GM12864 (cell line): ENCODE results near the gene EFHC2.
"Not testable (repeated sequence)": the region's sequence is repeated elsewhere in the genome, so short reads cannot be mapped to it uniquely, and the experiment has no call there.

Experiments used
- DNase-seq: peaks from one replicate; pipeline ENCODE4 v3.0.0-alpha.2; 2011; ENCODE audit warnings: low read depth
- H3K4me3 ChIP-seq: 2 replicates; pipeline ENCODE4 v1.5.1; 2011; ENCODE audit warnings: mild to moderate bottlenecking, low read depth, low read length, control low read depth
- CTCF ChIP-seq: IDR thresholded peaks from 2 replicates; pipeline ENCODE4 v1.5.1; 2011; ENCODE audit warnings: low read depth, mild to moderate bottlenecking, moderate library complexity, low read length, control low read depth, inconsistent platforms; ENCODE audit errors: missing control alignments

The EFHC2 gene

GRCh38 chrX:44203791-44204190 lies 139.7 kb downstream of the EFHC2 start:
- H3K4me3 ChIP-seq: no peak overlapping the region
- DNase-seq: no peak
- peak; percentile 26 for TF ChIP-seq CTCF

GRCh38 chrX:44202596-44202995 lies 140.9 kb downstream of the EFHC2 start:
- DNase-seq: no peak
- H3K4me3 ChIP-seq: no peak overlapping the region
- TF ChIP-seq CTCF: no peak

- TF ChIP-seq CTCF: no peak
- no peak for DNase-seq
- H3K4me3 ChIP-seq: no peak overlapping the region
Observed at GRCh38 chrX:44189116-44189515, 154.4 kb downstream of the EFHC2 start.

- not testable (repeated sequence) for H3K4me3 ChIP-seq, DNase-seq
Observed at GRCh38 chrX:44187915-44188314, 155.6 kb downstream of the EFHC2 start.

- TF ChIP-seq CTCF: no peak
- H3K4me3 ChIP-seq: no peak overlapping the region
- DNase-seq: no peak
Observed at GRCh38 chrX:44183329-44183728, 160.1 kb downstream of the EFHC2 start.

- no peak for DNase-seq
- H3K4me3 ChIP-seq: no peak overlapping the region
- TF ChIP-seq CTCF: no peak
Observed at GRCh38 chrX:44178274-44179053, 165.0 kb downstream of the EFHC2 start.

GRCh38 chrX:44175455-44175854 lies 168.0 kb downstream of the EFHC2 start:
- no peak for DNase-seq
- no peak for TF ChIP-seq CTCF
- H3K4me3 ChIP-seq: no peak overlapping the region
